SK-N-MC (cell line): Measurements from ENCODE around the gene PTPRM.

Experiments used
- EZH2 ChIP-seq: fragments of 200-600 bp; sonication (generic); IDR thresholded peaks from one replicate; pipeline ENCODE4 v1.6.1; 2017; ENCODE audit warnings: antibody characterized with exemption
- FOXP2 ChIP-seq: optimal IDR thresholded peaks from 2 replicates; pipeline ENCODE3; 2011; ENCODE audit warnings: mild to moderate bottlenecking, moderate library complexity; ENCODE audit not compliant: insufficient read depth; ENCODE audit errors: extremely low read length, control extremely low read depth
- POLR2AphosphoS5 ChIP-seq: IDR thresholded peaks from 2 replicates; pipeline ENCODE4 v1.6.1; 2012; ENCODE audit warnings: mild to moderate bottlenecking, low read depth, low read length, borderline replicate concordance

- no peak for TF ChIP-seq POLR2AphosphoS5
- TF ChIP-seq EZH2 = no peak
- TF ChIP-seq FOXP2 = no peak
These were observed 190.1 kb downstream of the PTPRM start for GRCh38 chr18:7757175-7757574.
